HG03095 (cell line): ENCODE measurements around the gene CYP3A5.
"Not testable (repeated sequence)": the region's sequence is repeated elsewhere in the genome, so short reads cannot be mapped to it uniquely, and the experiment has no call there.

Experiments used
- ATAC-seq: cut with Tn5 transposase; IDR thresholded peaks from one replicate; pipeline ENCODE4 v1.9.1; 2021; ENCODE audit warnings: moderate library complexity; ENCODE audit not compliant: unreplicated experiment

The CYP3A5 gene

DNA sequence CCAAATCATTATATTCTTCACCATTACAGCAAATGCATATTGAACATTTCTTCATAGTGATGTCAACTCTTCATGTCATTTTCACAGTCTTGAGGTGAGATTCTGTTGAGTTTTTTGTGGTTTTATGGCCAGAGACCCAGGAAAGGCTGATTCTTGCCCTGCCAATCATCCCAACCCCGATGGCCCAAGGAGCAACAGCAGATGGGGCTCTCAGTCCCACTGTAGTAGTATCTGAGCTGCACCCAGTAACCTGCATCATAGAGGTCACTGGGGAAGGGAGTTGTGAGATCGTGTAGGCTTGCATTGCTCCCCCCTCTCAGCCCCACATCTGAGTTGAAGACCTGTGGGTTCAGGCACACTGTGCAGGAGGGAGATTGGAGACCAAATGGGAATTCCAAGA is 36.3 kb downstream of the CYP3A5 start:
- no peak for ATAC-seq

DNA sequence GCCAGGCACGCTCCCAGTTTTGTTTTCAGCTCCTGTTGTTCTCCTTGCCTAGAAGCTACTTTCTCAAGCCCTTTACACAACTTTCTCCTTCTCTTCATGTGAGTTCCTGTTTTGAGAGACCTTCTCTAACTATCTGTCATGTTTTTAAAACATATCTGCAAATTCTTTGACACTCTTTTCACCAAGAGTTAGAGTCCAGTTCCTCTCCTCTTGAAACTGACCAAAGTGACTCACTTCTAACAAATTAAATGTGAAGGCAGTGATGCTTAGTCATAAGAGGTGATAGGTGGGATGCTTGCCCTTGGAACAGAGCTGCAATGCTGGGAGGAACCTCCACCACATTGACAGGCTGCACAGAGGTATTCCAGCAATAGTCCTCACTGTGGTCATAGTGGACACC is 37.8 kb downstream of the CYP3A5 start:
- ATAC-seq, result no peak

- ATAC-seq, result no peak
Observed at GRCh38 chr7:99639267-99639666, 40.5 kb downstream of the CYP3A5 start.

- no peak for ATAC-seq
Observed at GRCh38 chr7:99638731-99639130, 41.1 kb downstream of the CYP3A5 start.

- ATAC-seq, result not testable (repeated sequence)
Observed at GRCh38 chr7:99637414-99637813, 42.4 kb downstream of the CYP3A5 start.

DNA sequence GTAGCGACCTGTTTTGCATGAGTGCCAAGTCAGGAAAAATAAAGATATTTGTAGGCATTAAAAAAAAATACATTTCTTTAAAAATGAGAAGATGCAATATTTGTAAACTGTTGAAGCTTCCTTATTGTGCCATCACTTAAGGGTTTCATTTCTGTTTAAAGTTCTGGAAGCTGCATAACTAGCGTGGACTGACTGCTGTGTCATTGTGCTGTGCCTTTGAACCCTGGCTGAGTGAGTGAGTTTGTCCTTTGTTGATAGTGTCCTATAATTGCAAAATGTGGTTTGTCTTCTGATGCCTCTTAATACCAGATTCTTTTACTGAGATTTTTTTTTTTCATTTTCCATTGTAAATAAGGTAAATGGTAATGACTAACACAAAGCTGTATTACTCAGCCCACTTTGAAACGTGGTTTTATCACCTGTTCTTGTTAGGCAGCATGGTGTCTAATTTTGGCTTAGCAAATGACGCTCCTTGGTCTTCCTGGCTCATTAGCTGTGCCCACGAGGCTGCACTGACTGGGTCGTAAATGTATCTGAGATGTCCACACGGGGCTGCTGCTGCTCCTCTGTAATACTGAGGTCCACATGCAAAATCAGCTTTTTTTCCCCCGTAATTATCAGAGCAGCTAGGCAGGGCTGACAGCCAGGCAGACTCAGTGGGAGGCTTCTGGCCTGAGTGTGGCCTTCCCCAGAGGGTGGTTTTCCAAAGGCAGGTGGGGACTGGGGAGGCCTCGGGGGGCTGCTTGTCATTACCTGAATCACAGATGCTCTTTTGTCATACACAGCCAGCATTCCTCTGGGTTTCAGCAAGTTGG is 48.3 kb downstream of the CYP3A5 start:
- no peak for ATAC-seq

DNA sequence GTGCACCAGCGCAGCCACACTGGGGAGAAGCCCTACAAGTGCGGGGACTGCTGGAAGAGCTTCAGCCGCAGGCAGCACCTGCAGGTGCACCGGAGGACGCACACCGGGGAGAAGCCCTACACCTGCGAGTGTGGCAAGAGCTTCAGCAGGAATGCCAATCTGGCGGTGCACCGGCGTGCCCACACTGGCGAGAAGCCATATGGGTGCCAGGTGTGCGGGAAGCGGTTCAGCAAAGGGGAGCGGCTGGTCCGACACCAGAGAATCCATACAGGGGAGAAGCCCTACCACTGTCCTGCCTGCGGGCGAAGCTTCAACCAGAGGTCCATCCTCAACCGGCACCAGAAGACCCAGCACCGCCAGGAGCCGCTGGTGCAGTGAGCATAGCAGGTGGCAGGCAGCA is 50.2 kb downstream of the CYP3A5 start:
- no peak for ATAC-seq

GRCh38 chr7:99628471-99629465 is 51.0 kb downstream of the CYP3A5 start:
- ATAC-seq, result no peak

DNA sequence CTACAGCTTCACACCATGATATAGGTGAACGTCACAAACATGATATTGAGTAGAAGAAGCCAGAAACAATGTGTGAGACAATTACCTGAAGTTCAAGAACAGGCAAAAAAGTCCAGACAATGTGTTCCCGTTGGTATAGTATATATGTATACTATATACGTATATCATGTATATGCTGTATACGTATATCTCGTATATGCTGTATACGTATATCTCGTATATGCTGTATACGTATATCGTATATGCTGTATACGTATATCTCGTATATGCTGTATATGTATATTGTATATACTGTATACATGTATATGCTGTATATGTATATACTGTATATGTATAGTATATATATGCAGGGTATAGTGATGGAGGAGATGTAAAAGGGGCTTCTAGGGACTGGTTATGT is 52.3 kb downstream of the CYP3A5 start:
- ATAC-seq, result no peak

DNA sequence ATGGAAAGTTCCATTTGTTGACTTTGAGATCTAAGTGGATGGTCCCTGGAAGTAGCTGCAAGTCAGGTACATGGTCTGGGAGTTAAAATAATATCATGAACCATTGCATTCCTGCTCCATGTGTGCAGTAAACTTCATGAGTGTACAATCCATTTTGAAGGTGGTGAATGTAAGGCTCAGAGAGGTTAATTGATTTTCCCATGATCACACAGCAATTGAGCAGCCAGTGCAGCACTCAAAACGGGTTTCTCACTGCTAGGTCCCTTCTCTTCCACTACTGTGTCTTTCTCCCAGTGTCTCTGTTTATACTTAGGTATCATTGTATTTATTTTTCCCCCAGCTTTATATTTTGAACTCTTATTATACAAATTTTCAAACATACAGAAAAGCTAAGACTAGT is 53.1 kb downstream of the CYP3A5 start:
- ATAC-seq, result no peak

DNA sequence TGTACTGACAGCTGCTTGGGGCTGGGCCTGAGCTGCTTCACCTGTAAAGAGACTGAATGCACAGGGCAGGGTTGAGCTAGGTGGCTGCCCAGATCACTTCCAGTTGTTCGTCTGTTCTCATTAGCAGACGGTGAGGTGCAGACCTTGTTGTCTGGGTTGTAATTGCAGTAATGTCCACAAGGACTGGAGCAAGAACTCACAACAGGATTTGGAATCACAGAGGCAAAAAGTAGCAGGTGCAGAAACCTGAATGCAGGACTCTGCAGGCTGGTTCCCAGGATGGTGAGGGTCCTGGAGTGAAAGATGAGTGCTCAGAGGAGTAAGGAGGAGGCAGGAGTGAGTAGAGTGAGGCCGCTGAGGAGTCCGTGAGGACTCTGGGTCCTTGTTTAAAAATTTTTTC is 53.8 kb downstream of the CYP3A5 start:
- ATAC-seq, result no peak

GRCh38 chr7:99625321-99625720 is 54.5 kb downstream of the CYP3A5 start:
- no peak for ATAC-seq

- no peak for ATAC-seq
Observed at GRCh38 chr7:99624484-99624883, 55.3 kb downstream of the CYP3A5 start.

DNA sequence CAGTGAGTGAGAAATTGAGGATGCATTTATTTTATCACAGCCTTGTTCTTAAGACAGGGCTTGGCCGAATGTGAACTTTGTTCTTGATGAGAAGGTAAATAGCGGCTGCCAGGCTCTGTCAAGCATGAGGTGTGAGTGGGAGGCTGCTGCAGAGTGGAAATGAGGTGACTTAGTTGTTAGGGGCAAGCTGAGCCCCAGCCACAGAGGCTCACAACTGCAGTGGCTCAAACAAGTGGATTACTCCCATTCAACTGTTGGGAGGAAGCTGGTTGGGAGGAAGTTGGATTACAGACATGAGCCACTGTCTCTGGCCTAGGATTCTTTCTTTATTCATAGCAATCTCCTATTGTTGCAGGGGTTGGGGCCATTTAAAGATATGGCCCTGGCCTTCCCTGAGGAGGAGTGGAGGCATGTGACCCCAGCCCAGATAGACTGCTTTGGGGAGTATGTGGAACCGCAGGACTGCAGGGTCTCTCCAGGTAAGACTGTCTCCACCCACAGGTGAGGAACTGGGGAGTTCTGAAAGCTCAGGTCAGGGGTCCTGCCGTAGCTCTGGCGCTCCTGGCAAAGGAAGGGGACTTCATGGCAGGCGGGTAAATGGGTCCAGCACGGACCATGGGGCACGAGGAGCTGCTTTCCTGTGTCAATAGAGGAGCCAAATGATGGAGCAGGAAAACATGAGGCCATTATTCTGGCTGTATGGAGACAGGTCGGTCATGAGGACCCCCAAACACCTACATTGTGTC is 55.9 kb downstream of the CYP3A5 start:
- no peak for ATAC-seq

DNA sequence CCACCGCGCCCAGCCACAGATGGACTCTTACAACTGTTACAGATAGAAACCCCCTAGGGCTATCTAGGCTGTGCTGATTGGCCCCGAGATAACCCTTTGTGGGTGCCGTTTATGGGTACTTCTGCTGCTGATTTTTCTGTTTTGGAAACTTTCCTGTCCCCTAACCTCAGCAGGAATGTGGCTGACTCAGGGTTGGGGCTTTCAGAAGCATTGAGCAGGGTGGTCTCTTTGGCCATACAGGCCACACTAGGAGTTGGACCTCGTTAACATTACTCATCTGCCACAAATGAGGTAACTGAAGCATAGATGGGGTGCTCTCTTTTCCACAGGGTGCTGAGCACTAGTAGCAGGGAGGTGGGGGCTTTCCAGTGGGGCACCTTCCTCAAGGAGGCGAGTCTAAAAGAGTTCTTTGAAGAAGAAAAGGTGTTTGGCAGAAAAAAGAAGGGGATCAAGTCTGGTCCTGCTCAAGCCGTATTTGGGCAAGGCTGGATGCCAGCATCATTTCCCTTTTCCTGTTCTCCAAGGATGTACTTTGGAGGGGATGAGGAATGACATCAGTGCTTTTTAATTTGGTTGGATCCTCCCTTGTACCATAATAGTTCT is 56.6 kb downstream of the CYP3A5 start:
- ATAC-seq, result no peak

DNA sequence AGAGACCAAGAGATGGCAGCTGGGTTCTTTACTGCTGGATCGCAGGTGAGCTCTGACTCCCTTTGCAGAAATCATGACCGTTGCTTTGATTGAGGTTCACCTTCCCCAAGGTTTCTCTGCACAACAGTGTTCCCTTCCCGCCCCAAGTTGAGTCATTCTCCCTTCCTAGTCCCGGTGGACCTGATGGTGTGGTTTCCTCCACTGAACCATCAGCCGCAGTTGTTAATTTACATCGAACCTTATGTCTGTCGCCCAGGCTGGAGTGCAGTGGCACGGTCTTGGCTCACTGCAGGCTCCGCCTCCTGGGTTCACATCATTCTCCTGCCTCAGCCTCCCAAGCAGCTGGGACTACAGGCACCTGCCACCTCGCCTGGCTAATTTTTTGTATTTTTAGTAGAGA is 57.2 kb downstream of the CYP3A5 start:
- ATAC-seq, result no peak

- no peak for ATAC-seq
Observed at GRCh38 chr7:99621271-99621670, 58.5 kb downstream of the CYP3A5 start.

DNA sequence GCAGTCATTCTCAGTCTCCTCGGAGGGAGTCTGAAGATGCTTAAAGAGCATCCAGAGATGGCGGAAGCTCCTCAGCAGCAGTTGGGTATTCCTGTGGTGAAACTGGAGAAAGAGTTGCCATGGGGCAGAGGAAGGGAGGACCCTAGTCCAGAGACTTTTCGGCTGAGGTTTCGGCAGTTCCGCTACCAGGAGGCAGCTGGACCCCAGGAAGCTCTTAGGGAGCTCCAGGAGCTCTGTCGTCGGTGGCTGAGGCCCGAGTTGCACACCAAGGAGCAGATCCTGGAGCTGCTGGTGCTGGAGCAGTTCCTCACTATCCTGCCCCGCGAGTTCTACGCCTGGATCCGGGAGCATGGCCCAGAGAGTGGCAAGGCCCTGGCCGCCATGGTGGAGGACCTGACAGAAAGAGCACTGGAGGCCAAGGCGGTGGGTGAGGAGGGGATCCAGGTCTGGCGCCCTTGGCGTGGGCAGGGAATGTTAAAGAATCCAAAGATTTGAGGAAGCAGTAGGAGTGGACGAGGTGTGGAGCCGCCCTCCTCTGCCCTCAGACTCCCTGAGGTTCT is 60.1 kb downstream of the CYP3A5 start:
- no peak for ATAC-seq

GRCh38 chr7:99618726-99619125 is 61.1 kb downstream of the CYP3A5 start:
- no peak for ATAC-seq

GRCh38 chr7:99617192-99617781 is 62.5 kb downstream of the CYP3A5 start:
- ATAC-seq, result peak; percentile 31
